Parathyroid adenoma (tissue), 2 donors: ENCODE results near the gene PRR14.

Experiments used
- H2AFZ ChIP-seq: fragments of 300-600 bp; sonication (generic); one replicate; pipeline ENCODE4 v1.7.0; 2017; ENCODE audit warnings: antibody characterized with exemption, mild to moderate bottlenecking
- H3K27ac ChIP-seq: fragments of 300-600 bp; sonication (generic); one replicate; pipeline ENCODE4 v1.7.0; 2017
- H3K27me3 ChIP-seq: fragments of 300-600 bp; sonication (generic); one replicate; pipeline ENCODE4 v1.7.0; 2017; ENCODE audit warnings: low read length; ENCODE audit not compliant: control insufficient read depth, insufficient read depth
- H3K36me3 ChIP-seq: fragments of 300-600 bp; sonication (generic); one replicate; pipeline ENCODE4 v1.7.0; 2017; ENCODE audit warnings: low read length; ENCODE audit not compliant: control insufficient read depth, insufficient read depth
- H3K4me1 ChIP-seq: fragments of 300-600 bp; sonication (generic); one replicate; pipeline ENCODE4 v1.7.0; 2017; ENCODE audit warnings: control low read depth
- H3K4me2 ChIP-seq: fragments of 300-600 bp; sonication (generic); one replicate; pipeline ENCODE4 v1.7.0; 2017; ENCODE audit warnings: low read length
- H3K4me3 ChIP-seq: fragments of 300-600 bp; sonication (generic); one replicate; pipeline ENCODE4 v1.7.0; 2017; ENCODE audit warnings: low read depth, low read length
- H3K79me2 ChIP-seq: fragments of 300-600 bp; sonication (generic); one replicate; pipeline ENCODE4 v1.7.0; 2017; ENCODE audit warnings: control low read depth
- H3K9ac ChIP-seq: fragments of 300-600 bp; sonication (generic); one replicate; pipeline ENCODE4 v1.7.0; 2017; ENCODE audit warnings: mild to moderate bottlenecking
- H3K9me3 ChIP-seq: fragments of 300-600 bp; sonication (generic); one replicate; pipeline ENCODE4 v1.7.0; 2017; ENCODE audit warnings: low read length; ENCODE audit not compliant: control insufficient read depth
- TF ChIP-seq, protein P1 (sequence below): fragments of 300-600 bp; sonication (generic); IDR thresholded peaks from one replicate; pipeline ENCODE4 v1.7.0; 2017; ENCODE audit warnings: antibody characterized with exemption, mild to moderate bottlenecking
- donor health status: primary hyperparathyroidism.

The PRR14 gene

DNA sequence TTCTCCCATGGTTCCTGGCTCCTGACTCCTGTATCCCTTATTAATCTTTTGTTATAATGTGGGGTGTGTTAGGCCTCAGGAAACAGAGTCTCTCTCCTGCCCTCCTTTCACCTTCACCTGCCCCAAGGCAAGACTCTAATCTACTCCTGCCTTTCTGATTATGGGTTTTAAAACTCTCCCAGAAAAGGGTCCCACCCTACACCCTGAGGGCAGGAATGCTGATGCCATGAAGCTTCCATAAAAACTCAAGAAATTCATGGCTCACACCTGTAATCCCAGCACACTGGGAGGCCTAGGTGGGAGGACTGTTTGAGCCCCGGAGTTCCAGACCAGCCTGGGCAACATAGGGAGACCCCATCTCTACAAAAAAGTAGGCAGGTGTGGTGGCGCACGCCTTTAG, 29.6 kb downstream of the PRR14 start:
- TF ChIP-seq, protein P1, sequence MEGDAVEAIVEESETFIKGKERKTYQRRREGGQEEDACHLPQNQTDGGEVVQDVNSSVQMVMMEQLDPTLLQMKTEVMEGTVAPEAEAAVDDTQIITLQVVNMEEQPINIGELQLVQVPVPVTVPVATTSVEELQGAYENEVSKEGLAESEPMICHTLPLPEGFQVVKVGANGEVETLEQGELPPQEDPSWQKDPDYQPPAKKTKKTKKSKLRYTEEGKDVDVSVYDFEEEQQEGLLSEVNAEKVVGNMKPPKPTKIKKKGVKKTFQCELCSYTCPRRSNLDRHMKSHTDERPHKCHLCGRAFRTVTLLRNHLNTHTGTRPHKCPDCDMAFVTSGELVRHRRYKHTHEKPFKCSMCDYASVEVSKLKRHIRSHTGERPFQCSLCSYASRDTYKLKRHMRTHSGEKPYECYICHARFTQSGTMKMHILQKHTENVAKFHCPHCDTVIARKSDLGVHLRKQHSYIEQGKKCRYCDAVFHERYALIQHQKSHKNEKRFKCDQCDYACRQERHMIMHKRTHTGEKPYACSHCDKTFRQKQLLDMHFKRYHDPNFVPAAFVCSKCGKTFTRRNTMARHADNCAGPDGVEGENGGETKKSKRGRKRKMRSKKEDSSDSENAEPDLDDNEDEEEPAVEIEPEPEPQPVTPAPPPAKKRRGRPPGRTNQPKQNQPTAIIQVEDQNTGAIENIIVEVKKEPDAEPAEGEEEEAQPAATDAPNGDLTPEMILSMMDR, result no peak
- H3K4me1 ChIP-seq, result no peaks in the 10 kb centered on the region

DNA sequence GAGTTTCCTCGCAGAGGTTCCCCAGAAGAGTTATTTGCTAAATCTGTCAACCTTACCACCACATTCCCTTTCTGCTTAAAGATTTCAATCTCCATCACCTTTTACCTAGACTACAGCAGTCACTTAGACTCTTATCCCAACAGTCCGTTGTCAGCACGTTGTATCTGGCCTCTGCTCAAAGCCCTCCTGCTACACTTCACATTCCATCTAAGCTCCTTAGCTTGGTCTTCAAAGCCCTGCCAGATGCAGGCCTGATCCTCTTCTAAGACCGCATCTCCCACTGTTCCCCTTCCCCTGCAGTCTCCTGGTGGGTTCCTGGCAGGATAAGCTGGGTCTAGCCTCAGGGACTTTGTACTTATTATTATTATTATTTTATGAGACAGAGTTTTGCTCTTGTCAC, 37.9 kb downstream of the PRR14 start:
- TF ChIP-seq, protein P1, result no peak
- Histone ChIP-seq H3K36me3 (no peaks in the 10 kb centered on the region), H3K27ac (no peak overlapping the region), H3K9ac (no peak overlapping the region), H2AFZ (no peak overlapping the region), H3K4me1 (no peaks in the 10 kb centered on the region), H3K4me3 (no peak overlapping the region), H3K4me2 (no peak overlapping the region), H3K79me2 (no peaks in the 10 kb centered on the region), H3K9me3 (no peaks in the 10 kb centered on the region), H3K27me3 (no peaks in the 10 kb centered on the region)

More for the DNA sequence above, 29.6 kb downstream of the PRR14 start:
- no peaks in the 10 kb centered on the region for H3K79me2 ChIP-seq
- H3K9ac ChIP-seq, result no peak overlapping the region
- no peak overlapping the region for H3K27ac ChIP-seq
- H3K4me3 ChIP-seq, result no peak overlapping the region
- H3K36me3 ChIP-seq, result no peaks in the 10 kb centered on the region
- H3K27me3 ChIP-seq, result no peaks in the 10 kb centered on the region
- H3K9me3 ChIP-seq, result no peaks in the 10 kb centered on the region
- H3K4me2 ChIP-seq, result no peak overlapping the region
- H2AFZ ChIP-seq, result no peak overlapping the region

DNA sequence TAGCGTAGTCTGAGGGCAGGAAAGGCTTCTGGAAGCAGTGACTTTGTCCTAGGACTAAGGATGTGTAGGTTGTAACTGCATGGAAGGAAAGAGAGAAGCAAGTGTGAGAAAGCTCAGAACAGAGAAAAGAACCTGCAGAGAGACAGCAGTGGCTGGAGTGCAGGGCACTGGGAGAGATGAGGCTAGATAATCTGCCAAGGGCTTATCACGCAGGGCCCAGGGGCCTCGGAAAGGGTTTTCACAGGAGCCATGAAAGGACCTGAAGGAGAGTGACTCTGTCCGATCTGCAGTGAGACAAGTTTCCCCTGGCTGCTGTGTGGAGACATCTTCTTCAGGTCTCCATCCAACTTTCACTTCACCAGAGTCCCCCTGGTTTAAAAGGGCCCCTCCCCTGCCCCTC, 41.1 kb downstream of the PRR14 start:
- Histone ChIP-seq H3K27me3 (no peaks in the 10 kb centered on the region), H3K9me3 (no peaks in the 10 kb centered on the region), H3K36me3 (no peaks in the 10 kb centered on the region), H3K9ac (no peak overlapping the region), H3K4me1 (no peaks in the 10 kb centered on the region), H3K27ac (no peak overlapping the region), H3K79me2 (no peaks in the 10 kb centered on the region), H3K4me2 (no peak overlapping the region), H3K4me3 (no peak overlapping the region), H2AFZ (no peak overlapping the region)
- TF ChIP-seq, protein P1, result no peak

DNA sequence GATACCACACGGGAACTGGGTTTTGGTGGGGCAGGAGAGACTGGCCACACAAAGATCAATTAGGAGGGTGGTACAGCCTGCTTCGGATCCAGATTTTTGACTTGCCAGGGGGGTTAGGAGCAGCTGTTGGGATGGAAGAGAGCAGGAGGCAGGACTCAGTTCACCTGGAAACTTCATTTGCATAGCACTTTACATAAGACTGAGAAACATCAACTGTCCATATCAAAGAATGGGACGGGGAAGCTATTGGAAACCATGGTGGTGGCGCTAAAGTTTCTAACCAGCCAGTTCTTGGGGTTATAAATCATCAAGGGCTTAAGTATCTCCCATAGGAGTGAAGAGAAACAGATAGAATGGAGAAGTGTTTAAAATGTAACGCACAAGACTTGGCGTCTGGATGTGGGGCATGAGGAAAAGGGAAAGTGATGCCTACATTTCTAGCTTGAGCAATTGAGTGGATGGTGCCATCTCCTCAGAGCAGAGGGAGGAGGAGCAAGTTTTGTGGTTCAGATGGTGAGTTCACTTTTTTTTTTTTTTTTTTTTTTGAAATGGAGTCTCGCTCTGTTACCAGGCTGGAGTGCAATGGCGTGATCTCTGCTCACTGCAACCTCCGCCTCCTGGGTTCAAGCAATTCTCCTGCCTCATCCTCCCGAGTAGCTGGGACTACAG, 41.8 kb downstream of the PRR14 start:
- H3K79me2 ChIP-seq, result no peaks in the 10 kb centered on the region
- no peak overlapping the region for H2AFZ ChIP-seq
- H3K36me3 ChIP-seq, result no peaks in the 10 kb centered on the region
- H3K9me3 ChIP-seq, result no peaks in the 10 kb centered on the region
- no peak overlapping the region for H3K4me2 ChIP-seq
- TF ChIP-seq, protein P1, result no peak
- no peak overlapping the region for H3K9ac ChIP-seq
- no peaks in the 10 kb centered on the region for H3K4me1 ChIP-seq
- H3K4me3 ChIP-seq, result no peak overlapping the region
- no peak overlapping the region for H3K27ac ChIP-seq
- no peaks in the 10 kb centered on the region for H3K27me3 ChIP-seq
